A549 (cell line): ENCODE data around the gene OR14A16.

Experiments
- BHLHE40 ChIP-seq: IDR thresholded peaks from 2 replicates; pipeline ENCODE4 v1.6.1; 2012; ENCODE audit warnings: low read depth, low read length, inconsistent platforms
- CTCF ChIP-seq: fragments of >200 bp; sonication (Bioruptor Twin); formaldehyde crosslinking; IDR thresholded peaks from 3 replicates; pipeline ENCODE4 v1.5.1; 2016
- EP300 ChIP-seq, 2 experiments: fragments of >200 bp; sonication (Bioruptor Twin); formaldehyde crosslinking; IDR thresholded peaks; 2 replicates in 1 of 2; 3 replicates in 1 of 2; pipeline ENCODE4 v1.6.1; 2016 to 2017
- FOSB ChIP-seq: fragments of 250-450 bp; sonication (Bioruptor Pico); IDR thresholded peaks from 2 replicates; pipeline ENCODE4 v1.5.0; 2020; ENCODE audit warnings: mild to moderate bottlenecking, moderate library complexity
- FOSL2 ChIP-seq, 2 experiments: fragments of 450-650 bp in 1 of 2; fragments of >200 bp in 1 of 2; sonication (Bioruptor Twin) in 1 of 2; formaldehyde crosslinking; IDR thresholded peaks; 2 replicates each; pipeline versions ENCODE4 v1.5.0 to v1.6.1; 2016 to 2020; ENCODE audit warnings: mild to moderate bottlenecking in 1 of 2, moderate library complexity in 1 of 2
- POLR2AphosphoS2 ChIP-seq: conservative IDR thresholded peaks from 2 replicates; pipeline ENCODE4 v1.6.1; 2012; ENCODE audit warnings: low read length, improper control_type of control experiment, inconsistent platforms
- RNF2 ChIP-seq: fragments of 200-600 bp; sonication (generic); IDR thresholded peaks from 2 replicates; pipeline ENCODE4 v1.6.1; 2016; ENCODE audit warnings: low read depth, mild to moderate bottlenecking, antibody characterized with exemption, moderate library complexity, borderline replicate concordance
- ZFP36 ChIP-seq: fragments of 450-650 bp; IDR thresholded peaks from 2 replicates; pipeline ENCODE4 v1.6.1; 2014; ENCODE audit warnings: borderline replicate concordance; ENCODE audit not compliant: partially characterized antibody

GRCh38 chr1:247797518-247797917 lies 26.4 kb downstream of the OR14A16 start:
- TF ChIP-seq RNF2 (no peak), BHLHE40 (no peak), ZFP36 (no peak), CTCF (no peak), EP300 (IDR thresholded peaks at IDR 0.05) (no peak), FOSB (CRISPR knock-in tag) (no peak), POLR2AphosphoS2 (no peak), FOSL2 (IDR thresholded peaks at IDR 0.05) (no peak), FOSL2 (CRISPR knock-in tag; IDR thresholded peaks at IDR 0.05) (no peak)
